H1 (cell line): ENCODE results near the gene PIP5K1C. TPM values are rescaled to one million over a fixed set of nuclear protein-coding genes. Genes with fewer than 3 reads are reported as not detected.

Source experiments
- CTCF ChIA-PET: fragments of 300-600 bp; sonication (Branson Sonifier 250); formaldehyde crosslinking; loops from one replicate; lab custom pipeline; 2021; ENCODE audit not compliant: partially characterized antibody; lab: Charles Lee
- POLR2A ChIA-PET: fragments of 300-600 bp; sonication (Branson Sonifier 250); formaldehyde crosslinking; loops from one replicate; lab custom pipeline; 2021; ENCODE audit warnings: inconsistent platforms; ENCODE audit not compliant: partially characterized antibody; lab: Charles Lee
- DNase-seq, 2 experiments: peaks; one replicate each; pipeline versions ENCODE4 v3.0.0 to v3.0.0-alpha.2; 2010 to 2022; ENCODE audit warnings: low spot score in 2 of 2, low read depth in 1 of 2, mixed read lengths in 1 of 2
- FAIRE-seq: peaks from 2 replicates; lab custom pipeline; 2011; peaks lifted over from hg19 to GRCh38; lab: Jason Lieb, UNC
- H2AFZ ChIP-seq: 2 replicates; pipeline ENCODE4 v1.8.1; 2012; ENCODE audit warnings: low read length, inconsistent platforms
- H2AK5ac ChIP-seq: 2 replicates; pipeline ENCODE4 v1.6.1; 2013; ENCODE audit warnings: low read depth, low read length
- H2BK120ac ChIP-seq: replicated peaks from 2 replicates; pipeline ENCODE3; 2013; ENCODE audit warnings: low read depth, low read length, inconsistent platforms
- H2BK12ac ChIP-seq: 2 replicates; pipeline ENCODE4 v1.6.1; 2013; ENCODE audit warnings: low read depth, low read length
- H2BK15ac ChIP-seq: 2 replicates; pipeline ENCODE4 v1.6.1; 2013; ENCODE audit warnings: low read length
- H2BK20ac ChIP-seq: 2 replicates; pipeline ENCODE4 v1.6.1; 2013; ENCODE audit warnings: low read length
- H2BK5ac ChIP-seq: 2 replicates; pipeline ENCODE4 v1.6.1; 2013; ENCODE audit warnings: low read depth, low read length
- H3K14ac ChIP-seq: 2 replicates; pipeline ENCODE4 v1.6.1; 2013; ENCODE audit warnings: inconsistent platforms; ENCODE audit not compliant: insufficient read length
- H3K18ac ChIP-seq: 2 replicates; pipeline ENCODE4 v1.6.1; 2013; ENCODE audit warnings: low read length; ENCODE audit errors: extremely low read depth
- H3K23ac ChIP-seq: 2 replicates; pipeline ENCODE4 v1.6.1; 2013; ENCODE audit warnings: inconsistent platforms; ENCODE audit not compliant: insufficient read length
- H3K23me2 ChIP-seq: 2 replicates; pipeline ENCODE4 v1.6.1; 2013; ENCODE audit warnings: low read depth, low read length
- H3K27ac ChIP-seq: 2 replicates; pipeline ENCODE4 v1.6.1; 2011; ENCODE audit warnings: low read depth, low read length, inconsistent platforms
- H3K27me3 ChIP-seq, 4 experiments: replicated peaks in 1 of 4; 1 replicate in 1 of 4; 2 replicates in 3 of 4; pipeline versions ENCODE4 v1.6.1 to v1.8.1; 2011 to 2013; ENCODE audit warnings: low read length in 3 of 4, mild to moderate bottlenecking in 3 of 4, inconsistent platforms in 2 of 4, mixed read lengths in 2 of 4, moderate library complexity in 1 of 4; ENCODE audit not compliant: control insufficient read depth in 3 of 4, insufficient read depth in 3 of 4; ENCODE audit errors: extremely low read depth in 1 of 4
- H3K36me3 ChIP-seq, 4 experiments: 2 replicates each; pipeline versions ENCODE4 v1.6.1 to v1.8.1; 2011 to 2013; ENCODE audit warnings: mild to moderate bottlenecking in 4 of 4, low read length in 3 of 4, moderate library complexity in 2 of 4, control low read depth in 1 of 4, inconsistent platforms in 1 of 4; ENCODE audit not compliant: insufficient read depth in 4 of 4, control insufficient read depth in 2 of 4
- H3K4ac ChIP-seq: replicated peaks from 2 replicates; pipeline ENCODE3; 2013; ENCODE audit warnings: low read length, low read depth, mixed read lengths, inconsistent platforms; ENCODE audit not compliant: insufficient read length
- H3K4me1 ChIP-seq, 4 experiments: replicated peaks in 1 of 4; 1 replicate in 1 of 4; 2 replicates in 3 of 4; pipeline versions ENCODE4 v1.6.1 to v1.8.1; 2011 to 2013; ENCODE audit warnings: low read length in 3 of 4, inconsistent platforms in 2 of 4, mixed read lengths in 1 of 4; ENCODE audit not compliant: insufficient read depth in 4 of 4, control insufficient read depth in 3 of 4
- H3K4me2 ChIP-seq, 2 experiments: 2 replicates each; pipeline versions ENCODE4 v1.6.1 to v1.8.1; 2011 to 2013; ENCODE audit warnings: low read depth in 2 of 2, low read length in 2 of 2, control low read depth in 1 of 2, inconsistent platforms in 1 of 2, mild to moderate bottlenecking in 1 of 2; ENCODE audit not compliant: insufficient read depth in 1 of 2
- H3K4me3 ChIP-seq, 4 experiments: fragments of 200-600, 300-600 bp in 1 of 4; sonication (generic), shearing (Covaris generic), sonication (Bioruptor Twin) in 1 of 4; 2 replicates each; pipeline versions ENCODE4 v1.5.1 to v1.8.1; 2011 to 2016; ENCODE audit warnings: low read length in 4 of 4, low read depth in 3 of 4, control low read depth in 2 of 4, inconsistent platforms in 2 of 4, mild to moderate bottlenecking in 2 of 4, mixed read lengths in 1 of 4, moderate library complexity in 1 of 4; ENCODE audit not compliant: insufficient read depth in 2 of 4; ENCODE audit errors: extremely low read depth in 1 of 4
- H3K56ac ChIP-seq: replicated peaks from 2 replicates; pipeline ENCODE3; 2013; ENCODE audit warnings: low read depth, mild to moderate bottlenecking, mixed read lengths, low read length, inconsistent platforms; ENCODE audit not compliant: insufficient read length
- H3K79me1 ChIP-seq: 2 replicates; pipeline ENCODE4 v1.6.1; 2013; ENCODE audit warnings: low read depth, low read length, control low read depth
- H3K79me2 ChIP-seq, 2 experiments: 2 replicates each; pipeline versions ENCODE4 v1.6.1 to v1.8.1; 2012 to 2013; ENCODE audit warnings: low read length in 2 of 2, mild to moderate bottlenecking in 2 of 2, inconsistent platforms in 1 of 2; ENCODE audit not compliant: insufficient read depth in 2 of 2, control insufficient read depth in 1 of 2
- H3K9ac ChIP-seq, 4 experiments: replicated peaks in 1 of 4; 1 replicate in 1 of 4; 2 replicates in 3 of 4; pipeline versions ENCODE4 v1.6.1 to v1.8.1; 2011 to 2013; ENCODE audit warnings: low read depth in 3 of 4, low read length in 3 of 4, control low read depth in 2 of 4, mild to moderate bottlenecking in 2 of 4, moderate library complexity in 2 of 4, inconsistent platforms in 1 of 4; ENCODE audit errors: extremely low read depth in 1 of 4
- H3K9me3 ChIP-seq, 2 experiments: 2 replicates each; pipeline versions ENCODE4 v1.6.1 to v1.8.1; 2012 to 2013; ENCODE audit warnings: mild to moderate bottlenecking in 2 of 2, moderate library complexity in 2 of 2, control low read depth in 1 of 2, inconsistent platforms in 1 of 2, low read depth in 1 of 2, low read length in 1 of 2, mixed read lengths in 1 of 2; ENCODE audit not compliant: insufficient read depth in 2 of 2
- H4K20me1 ChIP-seq, 2 experiments: replicated peaks in 1 of 2; 2 replicates each; pipeline versions ENCODE3 to v1.8.1; 2011 to 2013; ENCODE audit warnings: inconsistent platforms in 2 of 2, low read length in 2 of 2, mild to moderate bottlenecking in 1 of 2; ENCODE audit not compliant: insufficient read depth in 2 of 2, control insufficient read depth in 1 of 2
- H4K5ac ChIP-seq: 2 replicates; pipeline ENCODE4 v1.6.1; 2013; ENCODE audit warnings: low read length, low read depth, mixed read lengths, inconsistent platforms; ENCODE audit not compliant: insufficient read length
- H4K8ac ChIP-seq: 2 replicates; pipeline ENCODE4 v1.8.0; 2013; ENCODE audit warnings: mild to moderate bottlenecking, moderate library complexity, low read length, inconsistent platforms; ENCODE audit not compliant: insufficient read depth; ENCODE audit errors: extremely low read depth
- H4K91ac ChIP-seq: replicated peaks from 2 replicates; pipeline ENCODE3; 2013; ENCODE audit warnings: low read length, mixed read lengths, inconsistent platforms; ENCODE audit not compliant: insufficient read length
- ASH2L ChIP-seq: fragments of 200-600, 300-600 bp; sonication (generic); IDR thresholded peaks from one replicate; pipeline ENCODE4 v1.7.1; 2017; ENCODE audit warnings: low read length
- CBX8 ChIP-seq: fragments of 300-800, 300-1000 bp; sonication (generic); IDR thresholded peaks from 2 replicates; pipeline ENCODE4 v1.7.1; 2016; ENCODE audit warnings: low read depth, low read length, borderline replicate concordance
- JUND ChIP-seq: IDR thresholded peaks from 2 replicates; pipeline ENCODE4 v1.6.1; 2011; ENCODE audit warnings: mild to moderate bottlenecking, improper control_type of control experiment, low read length
- NRF1 ChIP-seq: IDR thresholded peaks from 2 replicates; pipeline ENCODE4 v1.6.1; 2011; ENCODE audit warnings: mild to moderate bottlenecking, low read depth, low read length, improper control_type of control experiment
- SP4 ChIP-seq: IDR thresholded peaks from 2 replicates; pipeline ENCODE4 v1.6.1; 2012; ENCODE audit warnings: low read length, inconsistent platforms
- WGBS, 2 experiments: shearing (Covaris generic) in 1 of 2; methylation state at CpG; one replicate each; pipeline versions ENCODE4 v1.1.6 to v1.1.7; 2013 to 2015; ENCODE audit warnings: low lambda C conversion rate in 2 of 2, mixed read lengths in 2 of 2, inconsistent platforms in 1 of 2, low coverage in 1 of 2, missing lambda C conversion rate in 1 of 2; ENCODE audit not compliant: insufficient replicate concordance in 2 of 2, insufficient coverage in 1 of 2, insufficient read length in 1 of 2; ENCODE audit errors: extremely low coverage in 1 of 2, missing lambda C conversion rate in 1 of 2; 5-methylcytosine and 5-hydroxymethylcytosine counted together
- polyA plus RNA-seq, 7 experiments: library from polyadenylated mRNA; depleted of rRNA in 3 of 7; stranded (reverse) in 5 of 7; unstranded in 2 of 7; fragments of >200 nt in 5 of 7; fragments of 200-250 nt in 2 of 7; gene quantifications; 1 replicate in 5 of 7; 2 replicates in 1 of 7; 4 replicates in 1 of 7; pipeline versions ENCODE4 v1.2.1 to v1.2.3, GENCODE V29; 2011 to 2013; ENCODE audit warnings: missing spikeins in 2 of 7, mixed read lengths in 2 of 7
- total RNA-seq: library from RNA; stranded (reverse); fragmentation: NEBNext Ultra II Directional; extraction: Animal tissue kit (Norgen Biotek cat#: 25700); gene quantifications from 2 replicates; pipeline ENCODE4 v1.2.1, GENCODE V29; 2021
- TF ChIP-seq, protein P1 (sequence below), 3 experiments: IDR thresholded peaks; 1 replicate in 2 of 3; 2 replicates in 1 of 3; pipeline versions ENCODE4 v1.5.1 to v1.6.1; 2011; ENCODE audit warnings: low read length in 3 of 3, mild to moderate bottlenecking in 3 of 3, inconsistent platforms in 2 of 3, low read depth in 1 of 3, moderate library complexity in 1 of 3; ENCODE audit not compliant: insufficient read depth in 1 of 3; ENCODE audit errors: control extremely low read depth in 1 of 3

Gene PIP5K1C
- total and polyA plus RNA-seq, 2 of the 8 experiments (the other 6 are each of a cell fraction or from before 2014, with no cell fraction given): 10.6 to 32.9 TPM

DNA sequence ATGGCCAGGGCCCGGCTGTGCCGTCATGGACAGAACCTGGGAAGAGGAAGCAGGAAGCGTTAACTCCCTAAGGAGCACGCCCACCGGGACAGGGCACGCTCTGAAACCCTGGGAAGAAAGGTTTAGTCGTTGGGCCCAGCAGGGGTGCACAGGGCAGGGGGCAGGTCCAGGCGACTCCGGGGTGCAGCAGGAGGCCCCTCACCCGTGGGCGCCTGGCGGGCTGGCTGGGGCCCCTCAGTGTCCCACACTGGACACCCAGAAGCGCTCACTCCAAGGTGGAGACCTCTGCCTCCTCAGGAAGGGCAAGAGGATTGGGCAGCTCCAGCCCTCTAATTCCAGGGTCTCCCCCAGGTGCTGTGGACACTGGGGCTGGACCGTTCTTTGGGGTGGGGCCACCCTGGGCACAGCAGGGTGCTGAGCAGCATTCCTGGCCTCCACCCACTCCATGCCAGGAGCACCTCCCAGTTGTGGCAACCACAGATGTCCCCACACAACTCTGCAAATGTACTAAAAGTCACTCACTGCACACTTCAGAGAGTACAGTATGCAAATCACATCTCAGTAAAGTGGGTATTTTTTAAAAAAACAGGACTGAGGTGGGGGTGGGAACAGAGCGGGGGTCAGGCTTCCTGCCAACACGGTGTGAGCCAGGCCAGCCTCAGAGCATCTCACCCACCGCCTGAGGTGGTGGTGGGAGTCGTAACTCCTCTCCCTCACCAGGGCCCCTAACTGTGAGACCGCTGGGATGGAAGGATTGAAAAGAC lies 35.2 kb downstream of the PIP5K1C start:
- DNase-seq (no peak), FAIRE-seq (no peak)
- H2BK20ac ChIP-seq: no peak overlapping the region
- no peak overlapping the region for H3K4me3 ChIP-seq
- H2AFZ ChIP-seq: no peak overlapping the region
- H3K27ac ChIP-seq: no peak overlapping the region
- H2BK120ac ChIP-seq: no peak overlapping the region
- no peak overlapping the region for H4K5ac ChIP-seq
- H2AK5ac ChIP-seq: no peak overlapping the region
- H3K14ac ChIP-seq: no peak overlapping the region
- H4K8ac ChIP-seq: 0 out of 2 replicates have a peak overlapping the region, but pooled peaks have one; percentile 43
- no peak overlapping the region for H4K91ac ChIP-seq
- H3K79me1 ChIP-seq: no peaks in the 10 kb centered on the region; the same call in 1 of the 2 replicates
- no peak overlapping the region for H3K9ac ChIP-seq
- no peak overlapping the region for H2BK15ac ChIP-seq
- ChIA-PET CTCF (interaction anchor here (0.5 to 5.8 kb wide), 12 partner anchors 10 to 187 kb away, joined by 3 to 110 read pairs (median 11); partner anchors contain the start of genes PIP5K1C and TJP3), POLR2A (interaction anchor here (2.5 kb wide), 1 partner anchor 23 kb away, joined by 12 read pairs; no protein-coding TSS in a partner anchor)
- H4K20me1 ChIP-seq: peaks cover 6 to 33% of the 10 kb centered on the region in 2 experiments
- no peak overlapping the region for H3K18ac ChIP-seq
- H3K27me3 ChIP-seq: no peaks in the 10 kb centered on the region
- no peak overlapping the region for H3K56ac ChIP-seq
- no peak overlapping the region for H3K4me2 ChIP-seq
- H3K36me3 ChIP-seq: peaks cover 0 to 9% (median 7%) of the 10 kb centered on the region in 4 experiments; a peak in 5 of 8 replicates
- peaks cover 2% of the 10 kb centered on the region; the same call in 1 of the 2 replicates for H3K23me2 ChIP-seq
- no peaks in the 10 kb centered on the region for H3K79me2 ChIP-seq
- 0 out of 2 replicates have a peak overlapping the region, but pooled peaks have one; percentile 39 for H2BK12ac ChIP-seq
- no peaks in the 10 kb centered on the region for H3K9me3 ChIP-seq
- H2BK5ac ChIP-seq: no peak overlapping the region
- peaks cover 0 to 3% (median under 1%) of the 10 kb centered on the region in 4 experiments; a peak in 2 of 7 replicates for H3K4me1 ChIP-seq
- H3K4ac ChIP-seq: no peak overlapping the region
- TF ChIP-seq SP4 (no peak), JUND (no peak), CBX8 (no peak), ASH2L (no peak), NRF1 (no peak)
- TF ChIP-seq, protein P1, sequence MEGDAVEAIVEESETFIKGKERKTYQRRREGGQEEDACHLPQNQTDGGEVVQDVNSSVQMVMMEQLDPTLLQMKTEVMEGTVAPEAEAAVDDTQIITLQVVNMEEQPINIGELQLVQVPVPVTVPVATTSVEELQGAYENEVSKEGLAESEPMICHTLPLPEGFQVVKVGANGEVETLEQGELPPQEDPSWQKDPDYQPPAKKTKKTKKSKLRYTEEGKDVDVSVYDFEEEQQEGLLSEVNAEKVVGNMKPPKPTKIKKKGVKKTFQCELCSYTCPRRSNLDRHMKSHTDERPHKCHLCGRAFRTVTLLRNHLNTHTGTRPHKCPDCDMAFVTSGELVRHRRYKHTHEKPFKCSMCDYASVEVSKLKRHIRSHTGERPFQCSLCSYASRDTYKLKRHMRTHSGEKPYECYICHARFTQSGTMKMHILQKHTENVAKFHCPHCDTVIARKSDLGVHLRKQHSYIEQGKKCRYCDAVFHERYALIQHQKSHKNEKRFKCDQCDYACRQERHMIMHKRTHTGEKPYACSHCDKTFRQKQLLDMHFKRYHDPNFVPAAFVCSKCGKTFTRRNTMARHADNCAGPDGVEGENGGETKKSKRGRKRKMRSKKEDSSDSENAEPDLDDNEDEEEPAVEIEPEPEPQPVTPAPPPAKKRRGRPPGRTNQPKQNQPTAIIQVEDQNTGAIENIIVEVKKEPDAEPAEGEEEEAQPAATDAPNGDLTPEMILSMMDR (IDR thresholded peaks at IDR 0.05; ENCODE audit: control extremely low read depth in 1 of 3, insufficient read depth in 1 of 3, low read depth in 1 of 3, low read length in 3 of 3): no peak
- WGBS, 2 experiments: 91% methylated on average over 18 of the region's 19 CpGs; no CpG with 5 or more reads in 1 of the 2 experiments
- no peak overlapping the region for H3K23ac ChIP-seq
